GM19193 (cell line): ENCODE data around the gene MACROD2.

ENCODE experiments used
- POLR2A ChIP-seq: IDR thresholded peaks from 4 replicates; pipeline ENCODE4 v1.6.1; 2011; ENCODE audit not compliant: insufficient read depth, insufficient read length; ENCODE audit errors: extremely low read depth

Gene MACROD2

DNA sequence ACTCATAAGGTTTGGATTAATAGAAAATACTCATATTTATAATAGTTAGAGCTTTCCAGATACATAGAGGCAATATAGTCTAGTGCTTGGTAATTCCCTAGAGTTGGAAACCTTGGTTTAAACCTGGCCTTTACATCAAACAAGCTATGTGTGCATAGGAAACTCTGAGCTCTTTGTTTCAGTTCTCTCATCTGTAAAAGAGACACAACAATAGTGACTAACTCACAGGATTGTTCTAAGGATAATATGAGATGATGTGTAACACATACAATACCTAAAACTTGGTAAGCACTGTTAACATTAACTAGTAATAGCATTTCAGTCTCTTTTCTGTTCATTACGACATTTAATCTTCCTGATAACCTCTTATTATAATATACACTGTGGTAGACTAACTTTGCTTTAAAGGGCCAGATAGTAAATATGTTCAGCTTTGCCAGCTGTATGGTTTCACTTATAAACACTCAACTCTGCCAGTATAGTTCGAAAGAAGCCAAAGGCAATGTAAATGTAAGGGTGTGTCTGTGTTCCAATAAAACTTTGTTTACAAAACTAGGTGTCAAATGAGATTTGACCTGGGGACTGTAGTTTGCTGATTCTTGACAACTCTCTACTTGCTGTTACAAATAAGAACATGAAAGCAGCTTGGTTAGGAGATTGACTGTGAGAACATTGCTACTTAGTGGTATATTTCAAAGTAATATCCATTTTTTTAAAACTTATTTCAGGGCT lies 712.7 kb downstream of the MACROD2 start:
- no peak for TF ChIP-seq POLR2A

DNA sequence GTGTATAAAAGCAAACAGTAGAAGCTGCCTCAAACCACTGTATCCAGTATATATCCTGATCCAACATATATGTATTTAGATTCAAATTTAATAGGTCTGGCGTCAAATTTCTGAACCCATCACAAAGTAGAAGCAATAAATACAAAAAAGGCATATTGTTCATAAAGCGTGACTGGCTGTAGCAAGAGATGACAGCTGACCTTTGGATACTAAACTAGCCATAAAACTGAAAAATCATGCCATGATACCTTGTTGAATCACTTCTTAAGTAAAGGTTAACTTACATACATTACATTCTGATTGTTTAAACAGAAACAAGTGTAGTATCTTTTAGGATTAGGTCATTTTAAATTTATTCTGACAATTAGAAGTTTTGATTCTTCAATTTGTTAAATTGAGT lies 714.1 kb downstream of the MACROD2 start:
- no peak for TF ChIP-seq POLR2A

DNA sequence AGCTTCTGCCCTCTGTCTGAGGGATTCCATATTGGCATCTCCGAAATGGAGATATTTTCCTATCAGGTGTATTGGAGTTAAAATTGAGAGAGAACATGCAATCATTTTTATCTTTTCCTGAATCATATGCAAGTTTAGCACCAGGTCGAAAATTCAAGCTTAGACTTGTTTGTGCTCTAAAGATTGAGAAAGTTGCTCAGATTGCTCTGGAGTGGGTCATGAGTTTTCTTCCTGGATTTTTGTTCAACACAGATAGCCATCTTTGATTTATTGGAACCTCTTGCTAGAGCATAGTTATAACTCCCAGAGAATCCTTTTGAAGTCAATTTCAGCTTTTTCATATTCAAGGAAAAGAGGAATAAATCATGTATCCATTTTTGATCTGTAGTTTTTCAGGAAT lies 715.6 kb downstream of the MACROD2 start:
- TF ChIP-seq POLR2A, result no peak

DNA sequence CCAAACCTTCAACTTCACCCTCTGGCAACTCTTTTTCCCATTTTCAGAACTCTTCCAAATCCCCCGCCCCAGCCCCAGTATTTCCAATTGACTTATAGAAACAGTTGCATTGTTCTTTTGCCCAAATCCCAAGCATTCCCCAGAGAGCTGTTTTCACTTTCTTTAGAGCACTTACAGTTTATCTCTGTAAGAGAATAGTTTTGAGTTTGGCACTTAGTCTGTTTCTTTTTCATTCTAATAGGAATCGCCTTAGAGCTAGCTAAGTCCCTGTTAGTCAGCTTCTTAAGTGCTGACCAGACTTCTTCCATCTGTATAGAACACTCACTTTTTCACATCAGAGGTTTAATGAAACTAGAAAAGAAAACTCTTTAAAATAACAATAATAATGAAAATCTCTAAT lies 716.3 kb downstream of the MACROD2 start:
- TF ChIP-seq POLR2A, result no peak

DNA sequence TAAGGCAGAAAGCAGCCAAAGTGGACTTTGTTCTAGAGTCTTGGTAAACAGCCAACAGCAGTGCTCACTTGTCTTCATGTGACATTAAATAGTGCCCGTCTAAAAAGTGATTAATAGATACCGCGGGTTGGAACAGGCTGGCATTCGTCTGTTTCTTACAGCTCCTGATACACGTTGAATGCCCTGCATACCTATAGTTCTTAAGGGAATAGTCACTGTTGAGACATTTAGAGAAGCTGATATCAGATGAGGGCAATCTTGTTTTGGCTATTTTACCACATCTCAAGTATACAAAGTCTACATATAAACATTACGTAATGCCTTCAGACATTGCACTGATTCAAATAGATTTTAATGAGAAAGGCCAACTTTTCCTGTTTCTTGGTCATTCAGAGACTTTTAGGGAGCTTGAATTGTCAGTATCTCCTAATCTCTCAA lies 717.0 kb downstream of the MACROD2 start:
- TF ChIP-seq POLR2A, result no peak

DNA sequence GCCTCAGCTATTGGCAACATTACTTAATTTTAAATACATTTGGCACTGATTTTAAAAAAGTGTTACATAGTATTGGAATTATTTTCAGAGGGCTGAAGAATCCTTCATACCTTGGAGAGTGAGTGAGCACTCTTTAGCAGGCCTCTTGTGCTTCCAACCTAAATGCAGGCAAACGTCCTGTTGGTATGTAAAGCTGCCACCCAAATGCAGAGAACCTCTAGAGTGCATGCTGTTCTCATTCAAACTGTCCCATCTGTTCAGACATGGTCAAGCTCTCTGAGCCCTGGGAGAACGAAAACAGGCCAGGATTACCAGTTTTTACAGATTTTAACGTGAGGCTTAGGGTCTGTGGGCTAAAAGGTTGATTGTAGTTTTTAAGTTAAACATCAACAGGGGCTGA lies 720.1 kb downstream of the MACROD2 start:
- TF ChIP-seq POLR2A, result no peak

DNA sequence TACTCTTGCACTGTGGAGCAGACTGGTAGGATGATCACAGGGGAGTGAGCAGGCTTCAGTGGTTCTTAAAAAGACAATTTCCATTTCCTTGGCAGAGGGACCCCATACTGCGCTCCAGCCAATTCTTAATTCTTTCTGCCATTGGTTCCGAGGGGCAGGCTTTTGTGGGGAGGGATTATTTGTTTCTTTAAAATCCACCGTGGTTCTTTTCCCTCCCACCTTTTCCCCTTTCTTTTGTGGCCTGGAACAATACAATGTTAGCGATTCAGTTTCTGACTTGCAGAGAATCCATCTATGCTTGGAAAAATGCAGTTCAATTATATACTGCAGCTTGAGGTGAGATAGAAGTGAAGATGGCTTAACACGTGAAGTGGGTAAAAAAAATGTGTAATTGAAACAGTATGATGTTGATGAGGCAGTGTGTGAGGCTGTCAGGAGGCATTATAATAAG lies 721.1 kb downstream of the MACROD2 start:
- TF ChIP-seq POLR2A, result no peak

DNA sequence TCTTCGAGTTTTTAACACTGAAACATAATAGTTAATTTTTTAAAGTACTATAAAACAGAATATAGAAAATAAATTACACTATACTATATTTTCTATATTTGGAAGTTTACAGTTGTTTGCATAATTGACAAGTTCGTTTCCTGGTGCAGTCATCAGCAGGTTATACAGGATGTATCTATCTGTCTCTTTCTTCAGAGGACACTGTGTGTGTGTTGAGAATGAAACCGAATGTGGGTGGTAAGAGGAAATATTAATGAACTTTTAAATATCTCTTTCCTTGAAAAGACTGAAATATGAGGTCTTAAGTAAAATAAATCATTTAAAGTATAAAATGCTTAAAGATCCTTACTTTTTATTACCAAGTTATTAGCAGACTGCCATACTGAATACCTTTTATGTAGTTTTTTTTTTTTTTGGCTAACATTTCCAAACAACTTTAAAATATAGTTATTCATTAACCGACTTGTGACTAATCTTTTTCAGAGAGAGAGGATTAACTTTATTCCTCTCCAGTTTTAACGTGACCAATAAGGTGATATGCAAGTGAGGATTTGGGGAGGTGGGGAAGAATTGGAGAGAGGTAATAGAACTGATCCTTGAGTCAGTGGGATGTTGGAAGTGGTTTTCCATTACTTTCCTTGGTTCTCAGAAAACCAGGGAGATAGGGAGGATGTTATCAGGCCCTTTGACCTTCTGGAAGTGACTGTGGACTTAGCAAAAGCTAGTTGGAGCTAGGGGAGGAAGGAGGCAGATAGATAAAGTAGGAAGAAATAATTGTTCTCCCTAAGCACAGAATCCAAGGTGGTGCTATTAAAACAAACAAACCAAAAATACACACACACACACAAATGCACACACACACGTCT lies 722.1 kb downstream of the MACROD2 start:
- TF ChIP-seq POLR2A, result no peak

DNA sequence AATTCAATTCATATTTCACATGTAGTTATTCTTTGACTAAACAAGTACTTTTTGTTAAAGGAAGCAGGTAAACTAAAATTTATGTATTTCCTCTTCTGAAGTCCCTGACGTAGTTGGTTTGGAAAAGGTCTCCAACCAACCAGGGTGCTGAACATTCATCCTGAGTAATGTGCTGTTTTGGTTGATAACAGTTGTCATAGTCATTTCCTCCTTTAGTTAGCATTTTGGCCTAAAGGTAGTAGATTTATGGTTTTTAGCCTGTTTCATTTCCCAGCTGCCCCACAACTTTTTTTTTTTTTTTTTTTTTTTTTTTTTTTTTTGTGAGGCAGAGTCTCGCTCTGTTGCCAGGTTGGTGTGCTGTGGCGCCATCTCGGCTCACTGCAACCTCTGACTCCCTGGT lies 724.9 kb downstream of the MACROD2 start:
- TF ChIP-seq POLR2A, result no peak

DNA sequence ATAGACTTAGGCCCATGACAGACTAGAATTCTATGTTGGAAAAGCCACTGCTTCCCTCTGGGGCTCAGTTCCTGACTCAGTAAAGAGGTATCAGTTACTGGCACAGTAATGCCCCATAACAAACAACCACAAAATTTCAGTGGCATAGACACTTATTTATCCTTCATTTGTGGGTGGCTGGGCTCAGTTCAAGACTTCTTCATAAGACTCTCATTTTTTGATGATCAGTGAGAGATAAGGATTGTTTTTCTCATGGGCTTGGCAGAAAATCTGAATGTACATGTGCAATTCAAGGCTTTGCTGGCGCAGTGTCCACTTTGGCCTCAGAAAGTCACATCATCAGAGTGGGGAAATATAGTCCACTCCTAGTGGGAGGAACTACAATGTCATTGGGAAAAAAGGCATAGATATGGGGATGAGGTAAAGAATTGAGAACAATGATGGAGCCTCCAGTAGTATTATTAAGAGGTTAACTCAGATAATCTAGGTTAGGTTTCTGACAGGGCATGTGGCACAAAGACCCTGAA lies 726.7 kb downstream of the MACROD2 start:
- TF ChIP-seq POLR2A, result no peak

DNA sequence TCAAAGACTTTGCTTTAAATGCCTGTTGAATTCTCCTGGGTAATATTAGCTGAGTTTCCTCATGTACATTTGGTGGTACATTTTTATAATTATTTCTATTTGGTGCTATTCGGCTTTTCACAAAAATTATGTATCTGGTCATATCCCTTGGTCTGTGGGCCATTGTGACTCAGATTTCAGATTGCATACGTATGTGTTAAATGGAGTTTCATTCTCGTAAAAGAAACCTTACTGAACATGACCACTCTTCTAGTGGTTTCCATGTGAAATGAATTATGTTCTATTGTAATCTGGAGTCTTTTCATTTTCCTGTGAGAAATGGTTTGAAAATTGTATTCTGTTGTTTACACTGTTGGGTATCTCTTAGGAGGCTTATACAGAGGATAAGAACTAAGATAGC lies 728.3 kb downstream of the MACROD2 start:
- TF ChIP-seq POLR2A, result no peak

DNA sequence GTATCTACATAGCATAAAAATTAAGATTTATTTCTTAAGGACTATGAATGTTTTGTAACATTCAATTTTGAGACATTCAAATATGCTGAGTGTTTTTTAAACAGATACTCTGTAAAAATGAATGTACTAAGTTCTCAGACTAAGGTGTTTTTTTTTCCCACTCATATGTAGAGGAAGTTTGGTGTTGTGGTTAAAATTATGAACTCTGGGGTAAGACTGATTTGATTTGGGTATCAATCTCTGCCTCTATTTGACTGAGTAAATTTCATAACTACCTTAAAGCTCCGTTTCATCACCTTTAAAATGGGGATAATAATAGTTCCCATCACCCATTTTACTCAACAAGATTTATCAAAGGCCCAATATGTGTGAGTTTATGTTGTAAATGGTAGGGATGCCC lies 728.7 kb downstream of the MACROD2 start:
- TF ChIP-seq POLR2A, result no peak

DNA sequence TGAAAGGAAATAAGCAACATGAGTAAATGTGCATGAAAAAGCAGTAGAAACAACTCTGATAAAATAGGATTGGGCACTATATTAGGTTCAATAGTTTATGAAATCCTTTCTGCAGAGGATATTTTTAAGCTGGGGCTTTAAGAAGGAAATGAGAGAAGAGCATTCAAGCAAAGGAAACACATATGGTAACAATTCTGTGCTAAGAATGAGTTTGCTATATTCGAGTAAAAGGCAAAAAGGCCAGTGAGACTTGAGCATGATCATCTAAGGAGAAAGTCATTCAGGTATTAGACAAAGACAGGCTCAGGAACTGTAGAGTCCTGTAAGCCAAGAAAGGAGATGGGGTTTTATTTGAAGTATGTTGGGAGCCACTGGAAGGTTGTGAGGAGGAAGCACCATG lies 729.2 kb downstream of the MACROD2 start:
- TF ChIP-seq POLR2A, result no peak

DNA sequence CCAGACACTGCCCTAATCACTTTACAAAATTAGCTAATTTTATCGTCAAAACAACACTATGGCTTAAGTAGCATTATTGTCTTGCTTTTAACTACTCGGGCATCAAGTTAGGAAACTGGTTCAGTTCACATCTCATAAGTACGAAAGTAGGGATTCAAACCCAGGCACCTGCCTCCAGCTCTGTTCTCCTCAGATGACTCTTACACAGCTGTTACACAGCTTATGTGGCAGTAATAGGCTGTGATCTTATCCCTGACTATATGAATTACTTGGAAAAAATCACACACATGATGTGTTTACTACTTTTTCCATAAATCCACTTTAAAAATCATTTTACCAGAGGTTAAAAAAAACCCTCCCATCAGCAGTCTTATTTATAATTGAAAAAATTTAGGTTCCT lies 731.3 kb downstream of the MACROD2 start:
- no peak for TF ChIP-seq POLR2A

DNA sequence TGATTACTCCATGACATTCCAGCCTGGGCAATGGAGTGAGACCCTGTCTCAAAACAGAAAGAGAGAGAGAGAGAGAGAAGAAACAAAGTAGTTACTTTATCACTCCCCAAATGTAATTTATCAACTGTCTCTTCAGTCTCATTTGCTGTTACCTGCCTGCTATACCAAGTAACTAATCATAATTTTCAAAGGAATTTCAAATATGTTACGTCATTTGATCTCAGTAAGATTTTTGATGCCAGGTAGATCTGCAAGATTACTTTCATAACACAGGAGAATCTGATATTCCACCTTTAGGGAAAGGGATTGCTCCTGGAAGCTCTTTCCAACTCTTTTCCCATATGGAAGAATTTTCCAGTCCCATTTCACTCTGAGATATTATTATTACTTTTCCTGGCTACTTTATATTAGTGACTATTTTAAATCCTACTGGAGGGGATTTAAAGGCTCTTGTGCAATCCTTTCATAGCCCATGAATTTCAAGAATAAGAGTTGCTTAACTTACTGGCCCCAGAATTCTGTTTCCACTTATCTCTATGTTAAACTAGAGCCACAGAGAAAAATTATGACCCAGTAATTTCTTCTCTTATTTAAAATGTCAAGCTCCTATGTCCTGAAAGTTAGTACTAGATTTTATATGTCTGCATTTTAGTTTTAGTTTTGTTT lies 732.3 kb downstream of the MACROD2 start:
- no peak for TF ChIP-seq POLR2A
